ENCODE results near the gene RAB22A.

The RAB22A gene

DNA sequence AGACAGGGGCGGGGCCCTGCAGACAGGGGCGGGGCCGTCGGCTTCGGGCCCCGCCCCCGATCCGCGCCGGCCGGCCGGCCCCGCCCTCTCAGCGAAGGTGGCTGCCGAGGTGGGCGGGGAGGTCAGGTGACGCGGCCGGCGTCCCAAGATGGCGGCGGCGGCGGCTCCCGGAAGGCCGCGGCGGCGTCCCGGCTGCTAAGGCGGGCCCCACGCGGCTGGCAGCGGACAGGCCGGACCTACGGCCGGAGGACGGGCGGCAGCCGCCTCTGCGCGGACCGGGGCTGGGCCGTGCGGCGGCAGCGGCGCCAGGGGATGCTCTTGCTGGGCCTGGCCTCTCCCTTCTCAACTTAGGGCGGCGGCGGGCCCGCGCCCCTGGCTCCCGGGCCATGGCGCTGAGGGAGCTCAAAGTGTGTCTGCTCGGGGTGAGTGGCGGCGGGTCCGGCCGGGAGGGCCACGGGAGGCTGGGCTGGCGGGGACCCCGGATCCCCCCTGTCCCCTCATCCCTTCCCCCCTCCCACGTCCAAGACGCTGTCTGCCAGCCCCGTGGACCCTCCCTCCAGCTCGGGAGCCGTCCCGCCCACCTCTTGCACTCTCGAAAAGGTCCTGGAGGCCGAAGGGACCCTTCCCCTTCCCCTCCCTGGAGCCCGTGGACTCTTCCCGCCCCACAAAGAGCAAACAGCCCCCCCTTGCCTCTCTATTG lies at the start of gene RAB22A:
RAB22A (plus strand) TSS at position 125 of the 700 bp plus-strand sequence; CDS start at position 387, 262 bp downstream.
- peak; percentile 63 for DNase-seq (ENCODE audit: extremely low read depth, low read depth)
- TF ChIP-seq, protein P1, sequence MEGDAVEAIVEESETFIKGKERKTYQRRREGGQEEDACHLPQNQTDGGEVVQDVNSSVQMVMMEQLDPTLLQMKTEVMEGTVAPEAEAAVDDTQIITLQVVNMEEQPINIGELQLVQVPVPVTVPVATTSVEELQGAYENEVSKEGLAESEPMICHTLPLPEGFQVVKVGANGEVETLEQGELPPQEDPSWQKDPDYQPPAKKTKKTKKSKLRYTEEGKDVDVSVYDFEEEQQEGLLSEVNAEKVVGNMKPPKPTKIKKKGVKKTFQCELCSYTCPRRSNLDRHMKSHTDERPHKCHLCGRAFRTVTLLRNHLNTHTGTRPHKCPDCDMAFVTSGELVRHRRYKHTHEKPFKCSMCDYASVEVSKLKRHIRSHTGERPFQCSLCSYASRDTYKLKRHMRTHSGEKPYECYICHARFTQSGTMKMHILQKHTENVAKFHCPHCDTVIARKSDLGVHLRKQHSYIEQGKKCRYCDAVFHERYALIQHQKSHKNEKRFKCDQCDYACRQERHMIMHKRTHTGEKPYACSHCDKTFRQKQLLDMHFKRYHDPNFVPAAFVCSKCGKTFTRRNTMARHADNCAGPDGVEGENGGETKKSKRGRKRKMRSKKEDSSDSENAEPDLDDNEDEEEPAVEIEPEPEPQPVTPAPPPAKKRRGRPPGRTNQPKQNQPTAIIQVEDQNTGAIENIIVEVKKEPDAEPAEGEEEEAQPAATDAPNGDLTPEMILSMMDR (IDR thresholded peaks at IDR 0.05; ENCODE audit: low read depth, low read length), result no peak

- TF ChIP-seq, protein P1 (IDR thresholded peaks at IDR 0.05; ENCODE audit: low read depth, low read length), result no peak
- no peak for DNase-seq (ENCODE audit: extremely low read depth, low read depth)
Observed at GRCh38 chr20:58260006-58260405, 49.5 kb upstream of the RAB22A start.

- DNase-seq (ENCODE audit: extremely low read depth, low read depth), result no peak
- TF ChIP-seq, protein P1 (IDR thresholded peaks at IDR 0.05; ENCODE audit: low read depth, low read length), result no peak
Observed at GRCh38 chr20:58261660-58262059, 47.9 kb upstream of the RAB22A start.

DNA sequence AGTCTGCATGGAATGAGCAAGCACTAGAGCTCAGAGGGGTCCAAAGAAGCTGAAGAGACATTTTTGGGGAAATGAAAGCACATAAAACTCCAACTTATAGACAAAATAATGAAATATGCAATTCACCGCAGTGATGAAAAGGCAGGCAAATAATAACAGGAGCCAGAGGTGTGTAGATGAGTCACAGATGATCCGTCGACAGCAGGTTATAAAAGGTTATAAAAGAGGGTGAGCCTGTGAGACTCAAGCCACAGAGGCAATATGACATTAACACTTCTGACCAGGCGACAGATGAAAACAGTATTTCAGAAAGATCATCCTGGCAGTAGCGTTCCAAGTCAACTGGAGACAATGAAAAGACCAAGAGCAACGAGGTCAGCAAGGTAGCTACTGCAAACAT lies 45.2 kb upstream of the RAB22A start:
- TF ChIP-seq, protein P1 (IDR thresholded peaks at IDR 0.05; ENCODE audit: low read depth, low read length), result no peak
- no peak for DNase-seq (ENCODE audit: extremely low read depth, low read depth)

- DNase-seq (ENCODE audit: extremely low read depth, low read depth), result no peak
- TF ChIP-seq, protein P1 (IDR thresholded peaks at IDR 0.05; ENCODE audit: low read depth, low read length), result no peak
Observed at GRCh38 chr20:58267389-58268215, 41.9 kb upstream of the RAB22A start.

- no peak for DNase-seq (ENCODE audit: extremely low read depth, low read depth)
- TF ChIP-seq, protein P1 (IDR thresholded peaks at IDR 0.05; ENCODE audit: low read depth, low read length), result no peak
Observed at GRCh38 chr20:58268421-58268821, 41.1 kb upstream of the RAB22A start.
